Neutrophil (primary cell): ENCODE data around the gene CACNA1F.

Experiments
- H3K27ac ChIP-seq: fragments of 200-600 bp; sonication (generic); 2 replicates; pipeline ENCODE4 v1.5.1; 2016; ENCODE audit warnings: mild to moderate bottlenecking, moderate library complexity
- H3K27me3 ChIP-seq: fragments of 200-600 bp; sonication (generic); 2 replicates; pipeline ENCODE4 v1.6.0; 2016; ENCODE audit warnings: mild to moderate bottlenecking
- H3K36me3 ChIP-seq: fragments of 200-600 bp; sonication (generic); 2 replicates; pipeline ENCODE4 v1.5.1; 2017
- H3K4me1 ChIP-seq, 2 experiments: fragments of 200-600 bp in 1 of 2; sonication (generic) in 1 of 2; 1 replicate in 1 of 2; 2 replicates in 1 of 2; pipeline versions ENCODE4 v1.5.1 to v1.6.1; 2013 to 2016; ENCODE audit warnings: low read depth in 1 of 2, low read length in 1 of 2, mild to moderate bottlenecking in 1 of 2, moderate library complexity in 1 of 2; ENCODE audit not compliant: control insufficient read depth in 1 of 2, insufficient read depth in 1 of 2
- H3K4me3 ChIP-seq, 2 experiments: fragments of 200-600 bp in 1 of 2; sonication (generic) in 1 of 2; 1 replicate in 1 of 2; 2 replicates in 1 of 2; pipeline ENCODE4 v1.5.1; 2013 to 2016; ENCODE audit warnings: low read depth in 1 of 2, low read length in 1 of 2, mild to moderate bottlenecking in 1 of 2, moderate library complexity in 1 of 2
- H3K9me3 ChIP-seq: fragments of 200-600 bp; sonication (generic); 2 replicates; pipeline ENCODE4 v1.5.1; 2016
- TF ChIP-seq, protein P1 (sequence below): fragments of 200-600 bp; sonication (generic); IDR thresholded peaks from 2 replicates; pipeline ENCODE4 v1.5.1; 2016; ENCODE audit warnings: antibody characterized with exemption

The CACNA1F gene

DNA sequence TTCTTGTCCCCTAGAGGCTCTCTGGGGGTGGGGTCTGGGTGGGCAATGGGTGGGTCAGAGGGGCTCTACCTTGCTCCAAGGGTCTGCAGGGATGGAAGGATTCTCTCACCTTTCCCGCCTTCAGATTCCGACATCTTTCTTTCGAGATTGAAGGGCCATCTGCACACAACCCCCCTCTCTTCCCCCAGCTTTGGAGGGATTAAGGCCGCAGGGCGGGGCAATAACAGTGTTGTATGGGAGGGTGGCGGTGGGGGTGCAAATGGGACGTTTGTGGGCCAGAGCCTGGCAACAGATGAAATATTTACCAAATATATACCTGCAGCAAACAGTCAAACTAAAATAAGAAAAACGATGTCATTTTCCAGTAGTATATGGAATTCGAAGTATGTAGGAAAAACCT is at the start of gene CACNA1F:
TSS of gene CACNA1F (minus strand) at position 165 of the 400 bp plus-strand sequence. CDS start at position 134, 31 bp downstream.
- H3K9me3 ChIP-seq = no peaks in the 10 kb centered on the region
- H3K4me3 ChIP-seq = no peak within 1 kb of the TSS
- H3K36me3 ChIP-seq = no peaks in the 10 kb centered on the region
- H3K27me3 ChIP-seq = no peaks in the 10 kb centered on the region
- peaks cover 32 to 40% of the 10 kb centered on the region in 2 experiments for H3K4me1 ChIP-seq
- H3K27ac ChIP-seq = no peak within 1 kb of the TSS
- TF ChIP-seq, protein P1, sequence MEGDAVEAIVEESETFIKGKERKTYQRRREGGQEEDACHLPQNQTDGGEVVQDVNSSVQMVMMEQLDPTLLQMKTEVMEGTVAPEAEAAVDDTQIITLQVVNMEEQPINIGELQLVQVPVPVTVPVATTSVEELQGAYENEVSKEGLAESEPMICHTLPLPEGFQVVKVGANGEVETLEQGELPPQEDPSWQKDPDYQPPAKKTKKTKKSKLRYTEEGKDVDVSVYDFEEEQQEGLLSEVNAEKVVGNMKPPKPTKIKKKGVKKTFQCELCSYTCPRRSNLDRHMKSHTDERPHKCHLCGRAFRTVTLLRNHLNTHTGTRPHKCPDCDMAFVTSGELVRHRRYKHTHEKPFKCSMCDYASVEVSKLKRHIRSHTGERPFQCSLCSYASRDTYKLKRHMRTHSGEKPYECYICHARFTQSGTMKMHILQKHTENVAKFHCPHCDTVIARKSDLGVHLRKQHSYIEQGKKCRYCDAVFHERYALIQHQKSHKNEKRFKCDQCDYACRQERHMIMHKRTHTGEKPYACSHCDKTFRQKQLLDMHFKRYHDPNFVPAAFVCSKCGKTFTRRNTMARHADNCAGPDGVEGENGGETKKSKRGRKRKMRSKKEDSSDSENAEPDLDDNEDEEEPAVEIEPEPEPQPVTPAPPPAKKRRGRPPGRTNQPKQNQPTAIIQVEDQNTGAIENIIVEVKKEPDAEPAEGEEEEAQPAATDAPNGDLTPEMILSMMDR = no peak

DNA sequence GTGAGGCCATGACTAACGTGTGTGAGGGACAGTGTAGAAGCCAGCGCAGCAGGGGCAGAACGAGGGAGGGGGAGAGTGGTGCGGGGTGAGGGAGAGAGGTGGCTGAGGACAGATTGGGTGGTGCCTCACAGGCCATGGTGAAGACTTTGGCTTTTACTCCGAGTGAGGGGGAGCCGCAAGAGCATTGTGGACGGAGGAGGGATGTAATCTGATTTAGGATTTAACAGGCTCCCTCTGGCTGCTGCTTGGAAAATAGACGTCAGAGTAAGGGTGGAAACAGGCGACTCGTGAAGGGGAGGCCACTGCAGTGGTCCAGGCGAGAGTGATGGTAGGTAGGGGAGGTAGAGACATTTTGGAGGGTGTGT is 49.5 kb upstream of the CACNA1F start:
- H3K27ac ChIP-seq = no peak overlapping the region

DNA sequence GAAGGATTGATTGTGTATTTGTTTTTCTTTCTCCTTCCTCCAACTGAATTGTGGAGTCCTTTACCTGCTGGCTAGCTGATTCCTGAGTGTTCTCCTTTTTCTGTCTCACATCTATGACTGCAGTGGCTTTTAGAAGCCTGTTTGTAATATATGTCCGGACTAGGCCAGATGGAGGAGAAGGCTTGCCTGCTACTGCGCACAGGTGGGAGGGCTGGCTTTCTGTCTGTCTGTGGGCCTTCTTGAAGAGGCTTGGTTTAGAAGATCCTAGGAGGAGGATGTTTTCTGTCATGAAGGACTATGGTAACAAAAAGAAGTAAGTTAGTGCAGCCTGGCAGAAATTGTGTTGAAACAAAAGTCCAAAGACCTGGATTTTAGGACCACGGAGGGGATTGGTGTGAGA is 44.9 kb upstream of the CACNA1F start:
- TF ChIP-seq, protein P1 = no peak
- Histone ChIP-seq H3K27me3 (no peaks in the 10 kb centered on the region), H3K9me3 (no peaks in the 10 kb centered on the region), H3K4me3 (no peak overlapping the region), H3K27ac (no peak overlapping the region), H3K36me3 (no peaks in the 10 kb centered on the region), H3K4me1 (peaks cover 0 to 3% of the 10 kb centered on the region in 2 experiments)

More for the DNA sequence above, 49.5 kb upstream of the CACNA1F start:
- Histone ChIP-seq H3K4me1 (no peaks in the 10 kb centered on the region), H3K9me3 (no peaks in the 10 kb centered on the region), H3K4me3 (no peak overlapping the region), H3K36me3 (peaks cover 5% of the 10 kb centered on the region), H3K27me3 (no peaks in the 10 kb centered on the region)
- TF ChIP-seq, protein P1 = no peak

DNA sequence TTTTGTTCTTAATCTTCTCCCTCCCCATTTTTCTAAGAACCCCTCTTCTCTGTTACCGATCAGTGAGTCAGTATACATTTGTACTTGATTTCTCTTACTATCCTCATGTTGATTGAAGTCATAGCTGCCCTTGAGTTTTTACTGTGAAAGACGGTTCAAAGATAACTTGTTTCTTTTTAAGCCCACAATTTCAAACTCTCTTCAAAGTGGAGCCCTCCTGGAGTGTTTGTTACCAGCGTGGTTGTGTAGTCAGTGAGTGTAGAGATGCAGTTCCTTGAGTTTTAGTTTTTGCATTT is 44.3 kb upstream of the CACNA1F start:
- H3K4me1 ChIP-seq = peaks cover 0 to 7% of the 10 kb centered on the region in 2 experiments
- no peaks in the 10 kb centered on the region for H3K36me3 ChIP-seq
- H3K9me3 ChIP-seq = no peaks in the 10 kb centered on the region
- no peak overlapping the region for H3K4me3 ChIP-seq
- H3K27ac ChIP-seq = no peak overlapping the region
- no peaks in the 10 kb centered on the region for H3K27me3 ChIP-seq
- TF ChIP-seq, protein P1 = no peak

GRCh38 chrX:49276671-49277534 is 43.8 kb upstream of the CACNA1F start:
- no peak overlapping the region for H3K4me3 ChIP-seq
- no peaks in the 10 kb centered on the region for H3K36me3 ChIP-seq
- TF ChIP-seq, protein P1 = no peak
- no peak overlapping the region for H3K27ac ChIP-seq
- no peaks in the 10 kb centered on the region for H3K27me3 ChIP-seq
- H3K9me3 ChIP-seq = no peaks in the 10 kb centered on the region
- peaks cover 0 to 12% of the 10 kb centered on the region in 2 experiments for H3K4me1 ChIP-seq
